GM21529 (cell line): ENCODE measurements around the gene TMEM217.
A peak's percentile ranks its signal among the peaks of the same experiment; 100 is the strongest.
"Not testable (repeated sequence)": the region's sequence is repeated elsewhere in the genome, so short reads cannot be mapped to it uniquely, and the experiment has no call there.

Experiments
- ATAC-seq: cut with Tn5 transposase; IDR thresholded peaks from one replicate; pipeline ENCODE4 v1.9.1; 2021; ENCODE audit not compliant: unreplicated experiment

The TMEM217 gene

GRCh38 chr6:37257634-37258404 lies at the start of gene TMEM217, which contains the start of gene TBC1D22B:
Gene TMEM217 (minus strand): TSS chr6:37258144. CDS start chr6:37219030, 39,114 bp downstream.
Gene TBC1D22B (plus strand): TSS chr6:37257772. CDS start chr6:37257918, 146 bp downstream.
- ATAC-seq, result peak; percentile 96

- not testable (repeated sequence) for ATAC-seq
Observed at GRCh38 chr6:37307484-37307883, 49.5 kb upstream of the TMEM217 start.

GRCh38 chr6:37306624-37307222 lies 48.8 kb upstream of the TMEM217 start:
- no peak for ATAC-seq

- no peak for ATAC-seq
Observed at GRCh38 chr6:37305841-37306425, 48.0 kb upstream of the TMEM217 start.

GRCh38 chr6:37304766-37305165 lies 46.8 kb upstream of the TMEM217 start:
- ATAC-seq, result no peak

GRCh38 chr6:37303891-37304503 lies 46.1 kb upstream of the TMEM217 start:
- no peak for ATAC-seq

- ATAC-seq, result no peak
Observed at GRCh38 chr6:37303091-37303660, 45.2 kb upstream of the TMEM217 start.

GRCh38 chr6:37302086-37302686 lies 44.2 kb upstream of the TMEM217 start:
- no peak for ATAC-seq

GRCh38 chr6:37299990-37300389 lies 42.0 kb upstream of the TMEM217 start:
- no peak for ATAC-seq

- ATAC-seq, result no peak
Observed at GRCh38 chr6:37298958-37299357, 41.0 kb upstream of the TMEM217 start.

GRCh38 chr6:37297637-37298036 lies 39.7 kb upstream of the TMEM217 start:
- not testable (repeated sequence) for ATAC-seq

GRCh38 chr6:37293426-37293825 lies 35.5 kb upstream of the TMEM217 start:
- no peak for ATAC-seq

- ATAC-seq, result no peak
Observed at GRCh38 chr6:37289931-37290330, 32.0 kb upstream of the TMEM217 start.

- ATAC-seq, result no peak
Observed at GRCh38 chr6:37288247-37288646, 30.3 kb upstream of the TMEM217 start.

- ATAC-seq, result no peak
Observed at GRCh38 chr6:37287519-37288157, 29.7 kb upstream of the TMEM217 start.

- no peak for ATAC-seq
Observed at GRCh38 chr6:37285861-37286311, 27.9 kb upstream of the TMEM217 start.

GRCh38 chr6:37284781-37285180 lies 26.8 kb upstream of the TMEM217 start:
- no peak for ATAC-seq

- ATAC-seq, result no peak
Observed at GRCh38 chr6:37283671-37284151, 25.8 kb upstream of the TMEM217 start.

GRCh38 chr6:37283268-37283667 lies 25.3 kb upstream of the TMEM217 start:
- ATAC-seq, result no peak

- ATAC-seq, result no peak
Observed at GRCh38 chr6:37282371-37282770, 24.4 kb upstream of the TMEM217 start.
